Measurements from ENCODE around the gene MSI2. TPM values are rescaled to one million over a fixed set of nuclear protein-coding genes. Genes with fewer than 3 reads are reported as not detected.

MSI2 gene
- total and polyA plus RNA-seq, 2 experiments from 2014 or later: 15.7 to 76.4 TPM

- H3K9me3 ChIP-seq (ENCODE audit: low read depth): no peaks in the 10 kb centered on the region
These were observed 109.8 kb downstream of the MSI2 start for GRCh38 chr17:57366177-57366557.

DNA sequence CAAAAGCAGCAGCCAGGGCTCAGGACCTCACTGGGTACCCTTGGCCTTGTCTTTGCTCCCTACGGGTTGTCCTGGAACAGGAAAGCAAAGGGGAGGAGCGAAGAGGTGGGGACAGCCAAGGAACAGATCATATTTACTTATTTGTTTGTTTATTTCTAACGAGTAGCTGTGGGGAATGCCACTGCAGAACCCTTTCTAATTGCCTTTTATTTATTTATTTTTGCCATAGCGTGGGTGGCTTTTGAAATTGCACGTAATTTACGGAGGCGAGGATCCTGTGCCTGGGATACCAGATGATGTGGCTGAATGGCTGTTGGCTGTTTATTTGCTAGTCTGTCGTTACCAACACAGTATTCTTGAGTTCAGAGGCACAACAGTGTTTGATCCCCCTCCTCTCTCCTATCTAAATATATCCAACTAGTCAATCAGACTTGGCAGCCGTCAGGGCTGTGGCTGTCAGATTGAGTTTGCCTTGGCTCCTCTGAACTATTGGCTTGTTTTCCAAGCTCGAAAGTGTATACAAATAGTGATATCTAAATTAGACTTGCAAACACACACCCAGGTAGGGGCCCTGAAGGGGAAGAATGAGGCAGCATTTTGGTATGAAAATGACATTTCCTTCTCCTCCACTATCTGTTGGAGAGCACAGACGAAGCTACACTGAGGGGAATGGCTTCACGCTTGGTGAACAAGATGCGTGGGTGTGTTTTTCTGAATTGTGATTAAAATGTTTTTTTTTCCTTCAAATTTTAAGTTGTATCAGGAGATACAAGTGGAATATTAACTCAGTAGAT lies 110.4 kb downstream of the MSI2 start:
- DNase-seq (ENCODE audit: low read depth in 1 of 2, low spot score in 1 of 2): no peak
- no peaks in the 10 kb centered on the region for H3K36me3 ChIP-seq
- no peak overlapping the region for H3K4me3 ChIP-seq
- peak overlapping the region; percentile 20 for H3K27ac ChIP-seq
- peaks cover 31% of the 10 kb centered on the region for H3K4me1 ChIP-seq (ENCODE audit: low read depth)
- H3K27me3 ChIP-seq: no peaks in the 10 kb centered on the region
- no peaks in the 10 kb centered on the region for H3K9me3 ChIP-seq (ENCODE audit: low read depth)
- no peak for TF ChIP-seq CTCF (IDR thresholded peaks at IDR 0.05; ENCODE audit: low read depth, low read length)

More at GRCh38 chr17:57366177-57366557, 109.8 kb downstream of the MSI2 start:
- no peak for TF ChIP-seq CTCF (IDR thresholded peaks at IDR 0.05; ENCODE audit: low read depth, low read length)
- no peaks in the 10 kb centered on the region for H3K36me3 ChIP-seq
- H3K4me1 ChIP-seq (ENCODE audit: low read depth): peaks cover 31% of the 10 kb centered on the region
- DNase-seq (ENCODE audit: low read depth in 1 of 2, low spot score in 1 of 2): no peak
- no peaks in the 10 kb centered on the region for H3K27me3 ChIP-seq
- H3K27ac ChIP-seq: no peak overlapping the region
- no peak overlapping the region for H3K4me3 ChIP-seq

- Histone ChIP-seq H3K4me3 (no peak overlapping the region), H3K36me3 (no peaks in the 10 kb centered on the region), H3K27me3 (no peaks in the 10 kb centered on the region), H3K4me1 (ENCODE audit: low read depth) (peaks cover 31% of the 10 kb centered on the region), H3K27ac (peak overlapping the region; percentile 48), H3K9me3 (ENCODE audit: low read depth) (no peaks in the 10 kb centered on the region)
- TF ChIP-seq CTCF (IDR thresholded peaks at IDR 0.05; ENCODE audit: low read depth, low read length): no peak
- DNase-seq (ENCODE audit: low read depth in 1 of 2, low spot score in 1 of 2): no peak
These were observed 112.5 kb downstream of the MSI2 start for GRCh38 chr17:57368637-57369336.

DNA sequence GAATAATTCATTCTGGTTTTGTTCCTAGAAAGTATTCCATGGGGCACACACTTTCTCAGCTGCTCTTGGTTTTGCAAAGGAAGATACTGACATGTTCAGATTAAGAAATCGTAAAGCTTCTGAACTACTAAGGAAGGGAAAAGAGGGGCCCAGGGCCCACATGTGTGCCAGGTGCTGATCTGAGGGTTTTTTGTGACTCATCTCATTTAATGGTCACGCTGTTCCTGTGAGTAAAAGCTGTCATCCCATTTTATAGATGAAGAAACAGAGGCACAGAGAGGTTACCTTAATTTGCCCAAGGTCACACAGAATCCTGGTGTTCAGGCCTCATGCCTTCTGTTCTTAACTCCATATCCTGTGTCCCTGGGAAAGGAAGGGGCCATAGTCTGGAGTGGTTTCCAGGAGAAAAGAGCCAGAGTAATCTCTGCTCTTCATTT lies 113.2 kb downstream of the MSI2 start:
- Histone ChIP-seq H3K27ac (peak overlapping the region; percentile 48), H3K36me3 (no peaks in the 10 kb centered on the region), H3K4me1 (ENCODE audit: low read depth) (peaks cover 31% of the 10 kb centered on the region), H3K4me3 (no peak overlapping the region), H3K27me3 (no peaks in the 10 kb centered on the region), H3K9me3 (ENCODE audit: low read depth) (no peaks in the 10 kb centered on the region)
- peak in 1 of 2 donors; percentile 39 for DNase-seq (ENCODE audit: low read depth in 1 of 2, low spot score in 1 of 2)
- no peak for TF ChIP-seq CTCF (IDR thresholded peaks at IDR 0.05; ENCODE audit: low read depth, low read length)

- Histone ChIP-seq H3K4me1 (ENCODE audit: low read depth) (peaks cover 33% of the 10 kb centered on the region), H3K27ac (peak overlapping the region; percentile 48), H3K36me3 (no peaks in the 10 kb centered on the region), H3K27me3 (no peaks in the 10 kb centered on the region), H3K4me3 (no peak overlapping the region), H3K9me3 (ENCODE audit: low read depth) (no peaks in the 10 kb centered on the region)
- peak in 1 of 2 donors; percentile 92 for DNase-seq (ENCODE audit: low read depth in 1 of 2, low spot score in 1 of 2)
- TF ChIP-seq CTCF (IDR thresholded peaks at IDR 0.05; ENCODE audit: low read depth, low read length): no peak
These were observed 113.8 kb downstream of the MSI2 start for GRCh38 chr17:57370037-57370581.
